AG08395 (cell line): ENCODE results near the gene NSMCE4A.
A peak's percentile ranks its signal among the peaks of the same experiment; 100 is the strongest.
"Not testable (repeated sequence)": the region's sequence is repeated elsewhere in the genome, so short reads cannot be mapped to it uniquely, and the experiment has no call there.

ENCODE experiments used
- DNase-seq: peaks from one replicate; pipeline ENCODE4 v3.0.0; 2012; ENCODE audit warnings: mixed read lengths, low spot score

The NSMCE4A gene

GRCh38 chr10:121988361-121989324, 13.6 kb upstream of the NSMCE4A start, which contains the start of gene TACC2:
TSS of gene TACC2 (plus strand) at chr10:121989163. CDS start at chr10:122021982, 32,819 bp downstream.
- DNase-seq = no peak

GRCh38 chr10:121984463-121984862, 9.4 kb upstream of the NSMCE4A start:
- DNase-seq = no peak

GRCh38 chr10:121983852-121984251, 8.8 kb upstream of the NSMCE4A start:
- no peak for DNase-seq

GRCh38 chr10:121981346-121981745, 6.3 kb upstream of the NSMCE4A start:
- DNase-seq = no peak

- DNase-seq = no peak
Measured at GRCh38 chr10:121978511-121978910, 3.5 kb upstream of the NSMCE4A start.

- DNase-seq = no peak
Measured at GRCh38 chr10:121976607-121977006, 1.6 kb upstream of the NSMCE4A start.

- DNase-seq = no peak
Measured at GRCh38 chr10:121975295-121976086, 474 bp upstream of the NSMCE4A start.

- DNase-seq = no peak
Measured at GRCh38 chr10:121974019-121974534, 940 bp downstream of the NSMCE4A start.

- not testable (repeated sequence) for DNase-seq
Measured at GRCh38 chr10:121969086-121969485, 5.9 kb downstream of the NSMCE4A start.

- DNase-seq = no peak
Measured at GRCh38 chr10:121965996-121966395, 9.0 kb downstream of the NSMCE4A start.

- DNase-seq = no peak
Measured at GRCh38 chr10:121961456-121961855, 13.6 kb downstream of the NSMCE4A start.

- DNase-seq = no peak
Measured at GRCh38 chr10:121959671-121960070, 15.3 kb downstream of the NSMCE4A start.

GRCh38 chr10:121956111-121957061, 18.6 kb downstream of the NSMCE4A start:
- DNase-seq = peak; percentile 40

GRCh38 chr10:121952226-121952625, 22.8 kb downstream of the NSMCE4A start:
- DNase-seq = peak; percentile 70

- DNase-seq = no peak
Measured at GRCh38 chr10:121949451-121949850, 25.6 kb downstream of the NSMCE4A start.

GRCh38 chr10:121949049-121949448, 26.0 kb downstream of the NSMCE4A start:
- no peak for DNase-seq

GRCh38 chr10:121947343-121948330, 27.4 kb downstream of the NSMCE4A start:
- DNase-seq = no peak

GRCh38 chr10:121942749-121943416, 32.1 kb downstream of the NSMCE4A start:
- peak; percentile 84 for DNase-seq

GRCh38 chr10:121941532-121941931, 33.5 kb downstream of the NSMCE4A start:
- no peak for DNase-seq

GRCh38 chr10:121936295-121936694, 38.7 kb downstream of the NSMCE4A start:
- no peak for DNase-seq
